Fibroblast of lung (primary cell): Measurements from ENCODE around the gene BATF3. TPM values are rescaled to one million over a fixed set of nuclear protein-coding genes. Genes with fewer than 3 reads are reported as not detected.

Experiments
- DNase-seq, 2 donors: peaks; one replicate each; pipeline versions ENCODE4 v3.0.0 to v3.0.0-alpha.2; 2010; ENCODE audit warnings: low read depth in 2 of 2
- H2AFZ ChIP-seq: 2 replicates; pipeline ENCODE4 v1.5.1; 2012; ENCODE audit warnings: low read length, control low read depth, inconsistent platforms
- H3K27ac ChIP-seq: 2 replicates; pipeline ENCODE4 v1.5.1; 2011; ENCODE audit warnings: low read length, control low read depth; ENCODE audit not compliant: insufficient read depth
- H3K27me3 ChIP-seq: 2 replicates; pipeline ENCODE4 v1.5.1; 2011; ENCODE audit warnings: mild to moderate bottlenecking, low read length; ENCODE audit not compliant: control insufficient read depth, insufficient read depth
- H3K36me3 ChIP-seq: 2 replicates; pipeline ENCODE4 v1.5.1; 2011; ENCODE audit warnings: low read length; ENCODE audit not compliant: control insufficient read depth, insufficient read depth
- H3K4me1 ChIP-seq: 2 replicates; pipeline ENCODE4 v1.5.1; 2011; ENCODE audit warnings: low read length; ENCODE audit not compliant: control insufficient read depth, insufficient read depth; ENCODE audit errors: extremely low read depth
- H3K4me2 ChIP-seq: 2 replicates; pipeline ENCODE4 v1.5.1; 2011; ENCODE audit warnings: low read length, control low read depth; ENCODE audit not compliant: insufficient read depth; ENCODE audit errors: extremely low read depth
- H3K4me3 ChIP-seq, 4 experiments: fragments of 200-600 bp in 1 of 4; sonication (generic) in 1 of 4; replicated peaks in 1 of 4; 2 replicates each; pipeline ENCODE4 v1.5.1; 2011 to 2016; ENCODE audit warnings: low read length in 4 of 4, low read depth in 3 of 4, mild to moderate bottlenecking in 3 of 4, control low read depth in 2 of 4, inconsistent platforms in 1 of 4, mixed read lengths in 1 of 4; ENCODE audit not compliant: insufficient read depth in 1 of 4; ENCODE audit errors: control extremely low read depth in 1 of 4
- H3K79me2 ChIP-seq: 2 replicates; pipeline ENCODE4 v1.5.1; 2012; ENCODE audit warnings: mild to moderate bottlenecking, low read length, inconsistent platforms; ENCODE audit not compliant: control insufficient read depth, insufficient read depth
- H3K9ac ChIP-seq: 2 replicates; pipeline ENCODE4 v1.5.1; 2011; ENCODE audit warnings: mild to moderate bottlenecking, low read length, control low read depth; ENCODE audit not compliant: insufficient read depth
- H3K9me3 ChIP-seq: 2 replicates; pipeline ENCODE4 v1.5.1; 2012; ENCODE audit warnings: low read depth, low read length; ENCODE audit not compliant: control insufficient read depth, insufficient read depth
- H4K20me1 ChIP-seq: 2 replicates; pipeline ENCODE4 v1.5.1; 2011; ENCODE audit warnings: low read length; ENCODE audit not compliant: control insufficient read depth, insufficient read depth; ENCODE audit errors: extremely low read depth
- CTCF ChIP-seq, 2 donors: IDR thresholded peaks in 1 of 2; conservative IDR thresholded peaks in 1 of 2; 1 replicate in 1 of 2; 2 replicates in 1 of 2; pipeline ENCODE4 v1.5.1; 2011 to 2012; ENCODE audit warnings: low read length in 2 of 2, control low read depth in 1 of 2, inconsistent platforms in 1 of 2, low read depth in 1 of 2, mild to moderate bottlenecking in 1 of 2
- EZH2 ChIP-seq: IDR thresholded peaks from 2 replicates; pipeline ENCODE4 v1.5.1; 2012; ENCODE audit warnings: low read length, control low read depth, mild to moderate bottlenecking; ENCODE audit errors: missing control alignments
- polyA plus RNA-seq, 2 donors: library from polyadenylated mRNA; depleted of rRNA in 1 of 2; stranded (reverse) in 1 of 2; unstranded in 1 of 2; fragments of >200 nt; gene quantifications; 2 replicates each; pipeline ENCODE4 v1.2.1, GENCODE V29; 2011 to 2012; ENCODE audit warnings: missing spikeins in 1 of 2
- total RNA-seq: library from RNA; depleted of rRNA; stranded (reverse); fragments of >200 nt; gene quantifications from 2 replicates; pipeline ENCODE4 v1.2.1, GENCODE V29; 2014

The BATF3 gene
- total and polyA plus RNA-seq, 2 donors (not counting 1 experiment from before 2014, with no cell fraction given) = 6.8 to 9.1 TPM

GRCh38 chr1:212701910-212702309, 2.3 kb upstream of the BATF3 start:
- no peaks in the 10 kb centered on the region for H3K27me3 ChIP-seq
- no peak for DNase-seq

GRCh38 chr1:212700892-212701819, 1.5 kb upstream of the BATF3 start:
- Histone ChIP-seq H3K36me3 (no peaks in the 10 kb centered on the region), H2AFZ (peak overlapping the region; percentile 45), H3K9ac (peak overlapping the region; percentile 80), H3K4me2 (peak overlapping the region; percentile 87), H3K79me2 (no peaks in the 10 kb centered on the region), H3K4me3 (peak overlapping the region; percentile 51 to 67 (median 60)), H3K4me1 (peaks cover 4% of the 10 kb centered on the region), H3K27me3 (no peaks in the 10 kb centered on the region), H3K9me3 (no peaks in the 10 kb centered on the region), H4K20me1 (peaks cover 2% of the 10 kb centered on the region), H3K27ac (no peak overlapping the region)
- peak; percentile 58 to 66 for DNase-seq
- peak in 1 of 2 donors; percentile 32 for TF ChIP-seq CTCF (conservative IDR thresholded peaks at IDR 0.05 in 1 of 2, IDR thresholded peaks at IDR 0.05 in 1 of 2; ENCODE audit: low read depth in 1 of 2, low read length in 2 of 2)
- TF ChIP-seq EZH2 = no peak

More at GRCh38 chr1:212701910-212702309, 2.3 kb upstream of the BATF3 start:
- H4K20me1 ChIP-seq = peaks cover 2% of the 10 kb centered on the region
- no peak overlapping the region for H3K9ac ChIP-seq
- H2AFZ ChIP-seq = no peak overlapping the region
- TF ChIP-seq EZH2 = no peak
- H3K79me2 ChIP-seq = no peaks in the 10 kb centered on the region
- no peak overlapping the region for H3K4me2 ChIP-seq
- no peaks in the 10 kb centered on the region for H3K36me3 ChIP-seq
- no peaks in the 10 kb centered on the region for H3K9me3 ChIP-seq
- H3K4me1 ChIP-seq = peaks cover 4% of the 10 kb centered on the region
- no peak overlapping the region for H3K27ac ChIP-seq
- H3K4me3 ChIP-seq = no peak overlapping the region

- TF ChIP-seq CTCF (conservative IDR thresholded peaks at IDR 0.05 in 1 of 2, IDR thresholded peaks at IDR 0.05 in 1 of 2; ENCODE audit: low read depth in 1 of 2, low read length in 2 of 2) (no peak), EZH2 (no peak)
Measured at GRCh38 chr1:212700223-212700891, 717 bp upstream of the BATF3 start.

More at GRCh38 chr1:212700223-212700891, 717 bp upstream of the BATF3 start:
- Histone ChIP-seq H3K9me3 (no peaks in the 10 kb centered on the region), H3K79me2 (no peaks in the 10 kb centered on the region), H3K36me3 (no peaks in the 10 kb centered on the region), H3K9ac (peak overlapping the region; percentile 80), H3K4me3 (peak overlapping the region; percentile 51 to 67 (median 60)), H2AFZ (peak overlapping the region; percentile 45), H3K27ac (peak overlapping the region; percentile 61), H3K4me1 (peaks cover 4% of the 10 kb centered on the region), H4K20me1 (peaks cover 2% of the 10 kb centered on the region), H3K4me2 (peak overlapping the region; percentile 87), H3K27me3 (no peaks in the 10 kb centered on the region)
- DNase-seq = peak in 1 of 2 donors; percentile 18
